ENCODE data around the gene UEVLD. TPM values are rescaled to one million over a fixed set of nuclear protein-coding genes. Genes with fewer than 3 reads are reported as not detected.

Gene UEVLD
- total RNA-seq (2022; extraction: Qiagen RNA extraction), result 17.3 to 25.0 TPM (median 19.2 TPM) in 5 replicates

GRCh38 chr11:18588297-18589252 lies at the start of gene UEVLD:
Gene UEVLD (minus strand): TSS chr11:18588734. CDS start chr11:18588654, 80 bp downstream.

GRCh38 chr11:18634140-18635032 lies 45.9 kb upstream of the UEVLD start, which contains the start of gene SPTY2D1:
Gene SPTY2D1 (minus strand): TSS chr11:18634342. CDS start chr11:18634257, 85 bp downstream.

DNA sequence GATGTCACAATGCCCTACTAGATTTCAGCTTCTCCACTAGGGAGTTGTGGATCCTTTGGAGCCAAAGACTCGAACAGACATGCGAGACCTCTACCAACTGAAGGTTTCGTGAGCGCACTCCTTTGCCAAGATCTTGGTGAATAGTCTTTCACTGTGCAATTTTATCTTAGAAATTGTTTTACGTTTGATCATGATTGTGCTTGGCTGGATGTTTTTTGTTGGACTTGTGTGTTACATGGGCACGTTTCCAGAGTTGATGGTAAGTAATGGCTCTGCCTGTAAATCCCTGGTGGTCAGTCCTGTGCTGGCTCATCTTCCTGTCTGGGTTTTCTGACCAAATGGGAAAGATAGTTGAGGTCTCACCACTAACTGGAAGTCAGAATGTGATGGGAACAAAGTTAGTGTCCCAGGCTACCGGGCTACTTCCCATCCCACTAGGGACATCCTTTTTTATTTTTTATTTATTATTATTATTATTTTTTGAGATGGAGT lies 11.3 kb upstream of the UEVLD start, which contains the start of gene MISFA:
TSS of gene MISFA (plus strand) at position 51 of the 492 bp plus-strand sequence. CDS start at position 191, 140 bp downstream.

GRCh38 chr11:18526521-18527296 lies 61.8 kb downstream of the UEVLD start, which contains the start of gene TSG101:
Gene TSG101 (minus strand): TSS chr11:18526942. CDS start chr11:18526816, 126 bp downstream.

Other genes starting within 250 kb of the UEVLD start
- gene LDHA, start 194.2 kb downstream of the UEVLD start, total RNA-seq (2022; extraction: Qiagen RNA extraction), result 2,634 to 4,068 TPM (median 3,108 TPM) in 5 replicates
- gene LDHC, start 176.4 kb downstream of the UEVLD start, total RNA-seq (2022; extraction: Qiagen RNA extraction), result 0.13 to 0.17 TPM (median 0.15 TPM) in 3 of 5 replicates, not detected in the others
- not detected in 5 replicates for gene LDHAL6A, start 132.9 kb downstream of the UEVLD start, total RNA-seq (2022; extraction: Qiagen RNA extraction)
- gene TSG101, start 61.8 kb downstream of the UEVLD start, total RNA-seq (2022; extraction: Qiagen RNA extraction), result 91.2 to 112 TPM (median 97.0 TPM) in 5 replicates
- gene MISFA, start 11.1 kb upstream of the UEVLD start, total RNA-seq (2022; extraction: Qiagen RNA extraction), result 1.4 to 2.6 TPM (median 1.6 TPM) in 5 replicates
- 13.7 to 21.8 TPM (median 16.3 TPM) in 5 replicates for gene SPTY2D1, start 45.6 kb upstream of the UEVLD start, total RNA-seq (2022; extraction: Qiagen RNA extraction)
- 0.18 to 0.38 TPM (median 0.32 TPM) in 5 replicates for gene TMEM86A, start 110.0 kb upstream of the UEVLD start, total RNA-seq (2022; extraction: Qiagen RNA extraction)
- not detected in 5 replicates for gene IGSF22, start 137.5 kb upstream of the UEVLD start, total RNA-seq (2022; extraction: Qiagen RNA extraction)
- 0.01 to 0.06 TPM (median 0.06 TPM) in 3 of 5 replicates, not detected in the others for gene PTPN5, start 203.1 kb upstream of the UEVLD start, total RNA-seq (2022; extraction: Qiagen RNA extraction)